ENCODE results near the gene ATP8B2.

- no peak for TF ChIP-seq CTCF (IDR thresholded peaks at IDR 0.05 in 2 of 3, conservative IDR thresholded peaks at IDR 0.05 in 1 of 3; ENCODE audit: borderline replicate concordance in 1 of 3, insufficient read depth in 1 of 3, low read depth in 2 of 3, low read length in 2 of 3)
- TF ChIP-seq EZH2 (IDR thresholded peaks at IDR 0.05): no peak
- TF ChIP-seq POLR2AphosphoS5 (IDR thresholded peaks at IDR 0.05; ENCODE audit: low read depth, low read length): no peak
- TF ChIP-seq CEBPB (IDR thresholded peaks at IDR 0.05; ENCODE audit: low read depth): no peak
- no peak for TF ChIP-seq ZBTB33 (IDR thresholded peaks at IDR 0.05; ENCODE audit: extremely low read depth, insufficient replicate concordance, low read length)
- no peak for TF ChIP-seq REST (IDR thresholded peaks at IDR 0.05; ENCODE audit: low read depth)
- no peak for TF ChIP-seq MAX (IDR thresholded peaks at IDR 0.05)
- no peak for TF ChIP-seq EZH2phosphoT487 (IDR thresholded peaks at IDR 0.05; ENCODE audit: borderline replicate concordance)
- TF ChIP-seq FOSL1 (IDR thresholded peaks at IDR 0.05; ENCODE audit: low read depth): no peak
- no peak for TF ChIP-seq POLR2A (IDR thresholded peaks at IDR 0.05; ENCODE audit: borderline replicate concordance, extremely low read depth, insufficient read depth, insufficient read length)
- no peak for TF ChIP-seq RAD21 (IDR thresholded peaks at IDR 0.05; ENCODE audit: low read depth)
- TF ChIP-seq ATF3 (IDR thresholded peaks at IDR 0.05): no peak
Measured at GRCh38 chr1:154379301-154379700, 54.0 kb downstream of the ATP8B2 start.
